ENCODE results near the gene NEGR1. TPM values are rescaled to one million over a fixed set of nuclear protein-coding genes. Genes with fewer than 3 reads are reported as not detected.

NEGR1 gene
- total and polyA plus RNA-seq, 2 donors (not counting 3 experiments of a cell fraction or from before 2014, with no cell fraction given): 6.8 to 21.8 TPM

DNA sequence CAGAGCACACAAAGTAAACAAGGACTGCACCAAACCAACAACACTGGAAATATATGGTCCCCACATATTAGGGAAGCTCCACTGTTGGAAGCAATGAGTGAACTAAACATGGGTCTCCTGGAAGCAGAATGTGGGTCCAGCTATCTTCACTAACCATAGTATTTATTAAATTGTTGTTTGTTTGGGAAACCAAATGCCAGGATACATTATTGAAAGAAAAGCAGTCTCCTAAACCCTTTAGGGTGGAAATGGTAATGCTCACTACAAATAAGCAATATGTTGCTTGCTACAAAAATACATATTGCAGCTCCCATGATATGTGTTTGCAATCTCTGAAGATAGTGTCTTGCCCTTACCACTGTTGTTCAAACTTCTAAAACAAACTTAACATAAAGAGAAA, 2.2 kb downstream of the NEGR1 start:
- intact Hi-C loops (cut with micrococcal nuclease): loop anchor here (5.0 to 10.0 kb wide), 7 partner anchors 157 to 1915 kb away; partner anchors contain the start of genes FPGT and LRRIQ3
- Histone ChIP-seq H3K9me1 (replicated peaks; ENCODE audit: control insufficient read depth, extremely low read depth, insufficient read depth, low read length) (no peaks in the 10 kb centered on the region), H4K20me1 (replicated peaks; ENCODE audit: control insufficient read depth, extremely low read depth, insufficient read depth, low read length) (no peaks in the 10 kb centered on the region), H3K79me2 (ENCODE audit: control insufficient read depth, insufficient read depth, low read length) (peaks cover 47% of the 10 kb centered on the region), H3K36me3 (ENCODE audit: control insufficient read depth in 2 of 2, extremely low read depth in 1 of 2, insufficient read depth in 2 of 2, low read length in 2 of 2) (no peaks in the 10 kb centered on the region), H3K4me2 (ENCODE audit: insufficient read depth, low read length) (peak overlapping the region; percentile 97), H3K27ac (ENCODE audit: insufficient read depth, low read depth, low read length) (no peak overlapping the region), H3K4me1 (ENCODE audit: control insufficient read depth, extremely low read depth, insufficient read depth, low read length) (peaks cover 37% of the 10 kb centered on the region), H3K9me3 (replicated peaks; ENCODE audit: control insufficient read depth, insufficient read depth, low read length) (no peaks in the 10 kb centered on the region), H3K9ac (replicated peaks; ENCODE audit: extremely low read depth, insufficient read depth, low read length) (peak overlapping the region; percentile 26), H3K27me3 (ENCODE audit: control insufficient read depth in 2 of 2, insufficient read depth in 2 of 2, low read length in 2 of 2) (no peaks in the 10 kb centered on the region), H2AFZ (ENCODE audit: low read depth, low read length) (peak overlapping the region; percentile 13), H3K4me3 (replicated peaks in 1 of 3; ENCODE audit: insufficient read depth in 1 of 3, low read depth in 1 of 3, low read length in 3 of 3) (peak overlapping the region in 1 of 3 experiments; percentile 91)
- CTCF ChIA-PET: interaction anchor here (0.8 to 1.8 kb wide), 5 partner anchors 10 to 242 kb away, joined by 3 to 6 read pairs (median 4); no protein-coding TSS in a partner anchor
- TF ChIP-seq, protein P1, sequence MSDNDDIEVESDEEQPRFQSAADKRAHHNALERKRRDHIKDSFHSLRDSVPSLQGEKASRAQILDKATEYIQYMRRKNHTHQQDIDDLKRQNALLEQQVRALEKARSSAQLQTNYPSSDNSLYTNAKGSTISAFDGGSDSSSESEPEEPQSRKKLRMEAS (IDR thresholded peaks at IDR 0.05; ENCODE audit: insufficient read depth, insufficient read length): no peak
- TF ChIP-seq MYC (IDR thresholded peaks at IDR 0.05; ENCODE audit: low read depth, low read length): no peak
- no peak for TF ChIP-seq JUN (IDR thresholded peaks at IDR 0.05; ENCODE audit: borderline replicate concordance, insufficient read depth, insufficient read length, low read depth)
- no peak for TF ChIP-seq POLR2A (IDR thresholded peaks at IDR 0.05; ENCODE audit: low read depth, low read length)
- no peak for TF ChIP-seq EZH2 (IDR thresholded peaks at IDR 0.05; ENCODE audit: borderline replicate concordance, low read depth, low read length, severe bottlenecking)
- TF ChIP-seq FOS (IDR thresholded peaks at IDR 0.05; ENCODE audit: borderline replicate concordance, insufficient read depth, low read length): no peak
- TF ChIP-seq POLR2AphosphoS5 (IDR thresholded peaks at IDR 0.05; ENCODE audit: insufficient read depth, low read depth, low read length): no peak
- POLR2A ChIA-PET: no interaction called here
- peak; percentile 12 for DNase-seq (ENCODE audit: low read depth, low spot score)
- dilution Hi-C loops (cut with MboI; ENCODE audit: extremely low pct_ligation_motif_present, low sequenced_read_pairs): no loop called here
- no peak for FAIRE-seq
- no TSS peak for BruUV-seq (replicated peaks)

GRCh38 chr1:72278461-72278860, 3.9 kb downstream of the NEGR1 start:
- ChIA-PET POLR2A (no interaction called here), CTCF (interaction anchor here (1.8 kb wide), 1 partner anchor 95 kb away, joined by 6 read pairs; no protein-coding TSS in a partner anchor)
- H2AFZ ChIP-seq (ENCODE audit: low read depth, low read length): no peak overlapping the region
- no peaks in the 10 kb centered on the region for H3K36me3 ChIP-seq (ENCODE audit: control insufficient read depth in 2 of 2, extremely low read depth in 1 of 2, insufficient read depth in 2 of 2, low read length in 2 of 2)
- intact Hi-C loops (cut with micrococcal nuclease): no loop called here
- FAIRE-seq: no peak
- TF ChIP-seq JUN (IDR thresholded peaks at IDR 0.05; ENCODE audit: borderline replicate concordance, insufficient read depth, insufficient read length, low read depth) (no peak), CTCF (IDR thresholded peaks at IDR 0.05; ENCODE audit: extremely low read depth in 1 of 2, insufficient read depth in 1 of 2, low read depth in 1 of 2, low read length in 2 of 2) (no peak), MYC (IDR thresholded peaks at IDR 0.05; ENCODE audit: low read depth, low read length) (no peak), FOS (IDR thresholded peaks at IDR 0.05; ENCODE audit: borderline replicate concordance, insufficient read depth, low read length) (no peak), GATA2 (IDR thresholded peaks at IDR 0.05; ENCODE audit: insufficient read depth, insufficient read length, low read depth, low read length) (no peak), EZH2 (IDR thresholded peaks at IDR 0.05; ENCODE audit: borderline replicate concordance, low read depth, low read length, severe bottlenecking) (no peak), POLR2A (IDR thresholded peaks at IDR 0.05; ENCODE audit: low read depth, low read length) (no peak), POLR2AphosphoS5 (IDR thresholded peaks at IDR 0.05; ENCODE audit: insufficient read depth, low read depth, low read length) (no peak)
- TF ChIP-seq, protein P1 (IDR thresholded peaks at IDR 0.05; ENCODE audit: insufficient read depth, insufficient read length): no peak
- peaks cover 57% of the 10 kb centered on the region for H3K79me2 ChIP-seq (ENCODE audit: control insufficient read depth, insufficient read depth, low read length)
- no peak overlapping the region for H3K27ac ChIP-seq (ENCODE audit: insufficient read depth, low read depth, low read length)
- no peaks in the 10 kb centered on the region for H3K27me3 ChIP-seq (ENCODE audit: control insufficient read depth in 2 of 2, insufficient read depth in 2 of 2, low read length in 2 of 2)
- no peak for DNase-seq (ENCODE audit: low read depth, low spot score)
- H3K4me2 ChIP-seq (ENCODE audit: insufficient read depth, low read length): peak overlapping the region; percentile 97
- H3K9ac ChIP-seq (replicated peaks; ENCODE audit: extremely low read depth, insufficient read depth, low read length): no peak overlapping the region
- no peaks in the 10 kb centered on the region for H4K20me1 ChIP-seq (replicated peaks; ENCODE audit: control insufficient read depth, extremely low read depth, insufficient read depth, low read length)
- no peaks in the 10 kb centered on the region for H3K9me3 ChIP-seq (replicated peaks; ENCODE audit: control insufficient read depth, insufficient read depth, low read length)
- peaks cover 29% of the 10 kb centered on the region for H3K4me1 ChIP-seq (ENCODE audit: control insufficient read depth, extremely low read depth, insufficient read depth, low read length)
- dilution Hi-C loops (cut with MboI; ENCODE audit: extremely low pct_ligation_motif_present, low sequenced_read_pairs): no loop called here
- no TSS peak for BruUV-seq (replicated peaks)
- H3K4me3 ChIP-seq (replicated peaks in 1 of 3; ENCODE audit: insufficient read depth in 1 of 3, low read depth in 1 of 3, low read length in 3 of 3): no peak overlapping the region
- H3K9me1 ChIP-seq (replicated peaks; ENCODE audit: control insufficient read depth, extremely low read depth, insufficient read depth, low read length): no peaks in the 10 kb centered on the region
